ENCODE measurements around the gene OR10R2. TPM values are rescaled to one million over a fixed set of nuclear protein-coding genes. Genes with fewer than 3 reads are reported as not detected.
"Not testable (repeated sequence)": the region's sequence is repeated elsewhere in the genome, so short reads cannot be mapped to it uniquely, and the experiment has no call there.

Gene OR10R2, protein sequence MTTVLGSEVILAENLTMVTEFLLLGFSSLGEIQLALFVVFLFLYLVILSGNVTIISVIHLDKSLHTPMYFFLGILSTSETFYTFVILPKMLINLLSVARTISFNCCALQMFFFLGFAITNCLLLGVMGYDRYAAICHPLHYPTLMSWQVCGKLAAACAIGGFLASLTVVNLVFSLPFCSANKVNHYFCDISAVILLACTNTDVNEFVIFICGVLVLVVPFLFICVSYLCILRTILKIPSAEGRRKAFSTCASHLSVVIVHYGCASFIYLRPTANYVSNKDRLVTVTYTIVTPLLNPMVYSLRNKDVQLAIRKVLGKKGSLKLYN
- total RNA-seq: not detected in 2 replicates

DNA sequence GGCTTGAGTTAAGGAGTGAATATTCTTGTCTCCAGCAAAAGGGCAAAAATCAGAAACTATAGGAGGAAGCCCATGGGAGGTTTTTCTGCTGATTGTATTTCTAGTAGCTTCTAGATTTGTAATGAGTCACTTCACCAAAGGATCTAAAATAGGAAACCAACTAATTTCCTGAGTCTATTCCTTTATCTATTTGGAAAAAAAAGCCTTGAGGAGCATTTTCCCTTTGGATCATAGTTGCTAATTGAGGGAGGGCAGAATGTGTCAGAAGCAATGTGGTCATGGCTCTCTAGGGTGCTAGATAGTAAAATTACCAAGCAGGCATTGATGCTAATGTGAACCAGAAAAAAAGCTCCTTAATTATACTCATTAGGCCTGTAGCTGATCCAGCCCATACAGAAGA, at the start of gene OR10R2:
Gene OR10R2 (plus strand): TSS at position 301 of the 400 bp plus-strand sequence. CDS start 106 bp downstream, outside the sequence.
- no peak for DNase-seq (ENCODE audit: low read depth in 2 of 2)

DNA sequence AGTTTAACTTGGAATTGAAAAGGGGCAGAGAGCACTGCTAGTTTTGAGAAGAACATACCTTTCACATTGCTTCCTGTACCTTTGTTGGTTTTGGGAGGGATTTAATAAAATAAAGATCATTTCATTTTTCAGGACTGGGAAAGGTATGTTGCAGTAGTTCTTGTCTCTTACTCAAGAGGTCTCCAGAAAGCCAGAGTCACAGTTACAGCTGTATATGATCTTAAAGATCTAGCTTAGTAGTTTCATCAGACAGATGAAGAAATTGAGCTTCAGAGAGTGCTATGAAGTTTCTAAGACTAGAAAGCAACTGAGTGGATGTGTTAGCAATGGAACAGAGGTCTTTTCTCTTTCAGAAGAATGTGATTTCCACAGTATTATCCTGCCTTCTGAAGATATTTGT, 47.0 kb upstream of the OR10R2 start:
- DNase-seq (ENCODE audit: low read depth in 2 of 2): no peak

DNA sequence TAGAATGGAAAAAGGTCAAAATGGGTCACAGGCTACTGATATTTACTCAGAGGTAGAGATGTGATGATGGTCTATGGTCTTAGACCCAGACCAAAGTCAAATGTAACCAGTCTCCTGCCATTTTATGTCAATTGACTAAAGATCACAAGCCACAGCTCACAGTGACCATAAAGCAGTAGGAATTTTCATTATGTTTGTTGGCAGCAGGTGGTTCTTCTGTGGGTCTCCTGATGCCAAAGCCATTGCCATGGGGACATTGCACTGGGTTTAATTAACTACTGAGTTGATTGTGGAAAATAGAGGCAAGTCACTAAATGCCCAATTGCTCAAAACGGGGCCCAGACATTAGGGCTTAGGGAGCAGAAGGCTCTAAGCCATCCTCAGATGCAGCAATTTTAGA, 45.9 kb upstream of the OR10R2 start, which contains the start of gene OR10K2:
Gene OR10K2 (minus strand): TSS at position 101 of the 400 bp plus-strand sequence. CDS start 5,371 bp downstream, outside the sequence.
- no peak for DNase-seq (ENCODE audit: low read depth in 2 of 2)

DNA sequence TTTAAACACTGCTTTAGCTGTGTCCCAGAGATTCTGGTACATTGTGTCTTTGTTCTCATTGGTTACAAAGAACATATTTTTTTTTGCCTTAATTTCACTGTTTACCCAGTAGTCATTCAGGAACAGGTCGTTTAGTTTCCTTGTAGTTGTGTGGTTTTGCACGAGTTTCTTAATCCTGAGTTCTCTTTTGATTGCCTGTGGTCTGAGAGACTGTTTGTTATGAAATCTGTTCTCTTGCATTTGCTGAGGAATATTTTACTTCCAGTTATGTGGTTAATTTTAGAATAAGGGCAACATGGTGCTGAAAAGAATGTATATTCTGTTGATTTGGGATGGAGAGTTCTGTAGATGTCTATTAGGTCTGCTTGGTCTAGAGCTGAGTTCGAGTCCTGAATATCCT, 41.9 kb upstream of the OR10R2 start:
- not testable (repeated sequence) for DNase-seq (ENCODE audit: low read depth in 2 of 2)

DNA sequence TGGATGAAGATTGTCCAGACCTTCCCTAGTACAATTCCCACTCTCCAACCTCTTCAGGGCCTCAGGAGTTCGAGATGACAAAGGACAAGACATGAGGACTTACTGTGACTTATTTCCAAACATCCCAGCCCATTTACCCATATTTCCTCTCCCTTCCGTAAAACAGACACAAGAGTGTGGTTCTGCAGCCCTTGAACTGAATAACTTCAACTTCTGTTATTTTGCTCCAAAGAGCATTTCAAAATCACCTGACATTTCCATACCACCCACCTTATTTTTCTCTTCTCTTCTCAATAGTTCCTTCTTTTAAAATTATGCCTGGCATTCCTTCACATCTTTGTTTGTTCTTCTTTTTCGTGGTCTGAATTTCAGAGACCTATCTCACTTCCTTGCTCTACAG, 37.3 kb upstream of the OR10R2 start:
- DNase-seq (ENCODE audit: low read depth in 2 of 2): no peak

DNA sequence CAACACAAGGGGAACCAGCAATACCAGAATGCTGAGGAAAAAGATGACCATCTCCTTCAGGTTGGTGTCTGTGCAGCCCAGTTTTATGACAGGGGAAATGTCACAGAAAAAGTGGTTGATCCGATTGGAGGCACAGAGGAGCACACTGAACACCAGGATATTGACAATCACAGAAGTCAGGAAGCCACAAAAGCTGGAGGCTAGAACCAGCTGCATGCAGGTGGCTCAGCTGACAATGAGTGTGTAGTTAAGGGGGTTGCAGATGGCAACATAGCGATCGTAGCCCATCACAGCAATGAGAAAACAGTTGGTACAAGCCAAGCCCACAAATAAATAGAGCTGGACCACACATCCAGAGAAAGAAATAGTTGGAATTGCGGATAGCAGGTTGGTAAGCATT, 26.6 kb upstream of the OR10R2 start:
- no peak for DNase-seq (ENCODE audit: low read depth in 2 of 2)

DNA sequence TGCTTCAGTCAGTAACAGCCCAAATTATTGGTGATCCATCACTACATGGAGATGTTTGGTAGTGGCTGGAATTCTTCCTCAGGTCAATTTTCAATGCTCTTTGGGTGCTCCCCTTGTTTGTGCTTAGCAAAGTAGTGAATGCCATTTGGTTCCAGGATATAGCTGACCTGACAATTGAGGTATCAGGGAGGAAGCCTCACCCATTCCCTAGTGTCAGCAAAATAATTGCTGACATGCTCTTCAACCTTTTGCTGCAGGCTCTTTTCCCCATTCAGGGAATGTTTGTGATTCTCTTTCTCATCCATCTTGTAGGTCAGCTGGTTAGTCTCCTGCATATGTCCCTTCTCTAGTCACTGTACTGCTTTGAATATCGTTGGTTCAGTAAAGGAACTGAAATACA, 17.5 kb upstream of the OR10R2 start:
- no peak for DNase-seq (ENCODE audit: low read depth in 2 of 2)

DNA sequence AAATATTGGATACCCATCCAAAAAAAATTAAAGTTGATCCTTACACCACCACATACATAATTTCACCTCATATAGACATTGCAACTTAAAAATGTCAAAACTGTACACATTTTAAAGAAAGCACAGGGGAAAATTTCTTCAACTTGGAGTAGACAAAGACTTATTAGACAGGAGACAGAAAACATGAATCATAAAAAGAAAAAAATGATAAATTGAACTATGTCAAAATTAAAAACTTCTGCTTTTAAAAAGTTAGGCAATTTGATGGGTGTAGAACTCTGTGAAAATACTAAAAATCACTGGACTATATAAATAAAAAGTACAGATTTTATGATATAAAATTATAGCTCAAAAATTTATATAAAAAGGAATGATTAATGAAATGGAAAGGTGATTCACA, 14.8 kb upstream of the OR10R2 start:
- DNase-seq (ENCODE audit: low read depth in 2 of 2): no peak

DNA sequence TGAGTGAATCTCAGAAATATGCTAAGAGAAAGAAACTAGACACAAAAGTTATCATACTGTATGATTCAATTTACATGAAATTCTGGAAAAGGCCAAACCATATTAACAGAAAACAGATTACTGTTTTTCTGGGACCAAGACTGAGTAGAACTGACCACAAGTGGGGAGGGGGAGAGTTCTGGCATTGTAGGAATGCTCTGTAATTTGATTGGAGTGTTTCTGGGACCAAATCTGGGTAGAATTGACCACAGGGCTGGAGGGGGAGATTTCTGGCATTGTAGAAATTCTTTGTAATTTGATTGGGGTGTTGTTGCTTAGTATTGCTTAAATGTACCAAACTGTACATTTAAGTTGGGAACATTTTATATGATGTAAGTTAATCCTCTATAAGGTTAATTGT, 13.8 kb upstream of the OR10R2 start:
- no peak for DNase-seq (ENCODE audit: low read depth in 2 of 2)

DNA sequence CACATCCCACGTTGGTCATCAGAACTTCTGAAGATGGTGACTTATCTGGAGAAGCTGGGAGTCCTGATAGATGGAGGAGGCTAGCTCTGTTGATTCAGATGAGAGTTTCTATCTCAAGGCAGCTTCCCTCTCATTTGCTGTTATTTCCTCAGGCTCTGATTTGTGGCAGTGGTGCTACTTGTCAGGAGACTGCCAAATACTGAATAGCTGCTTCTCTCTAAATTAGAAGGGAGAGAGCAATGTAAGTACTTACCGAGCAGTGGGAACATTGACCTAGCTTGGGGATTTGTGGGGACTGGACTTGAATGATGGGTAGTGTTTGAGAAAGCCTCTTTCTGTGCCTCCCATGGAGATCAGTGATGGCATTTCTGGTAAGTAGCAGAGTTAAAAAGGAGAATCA, 10.5 kb upstream of the OR10R2 start, which contains the start of gene OR10K1:
Gene OR10K1 (plus strand): TSS at position 301 of the 400 bp plus-strand sequence. CDS start 3,728 bp downstream, outside the sequence.
- DNase-seq (ENCODE audit: low read depth in 2 of 2): no peak

DNA sequence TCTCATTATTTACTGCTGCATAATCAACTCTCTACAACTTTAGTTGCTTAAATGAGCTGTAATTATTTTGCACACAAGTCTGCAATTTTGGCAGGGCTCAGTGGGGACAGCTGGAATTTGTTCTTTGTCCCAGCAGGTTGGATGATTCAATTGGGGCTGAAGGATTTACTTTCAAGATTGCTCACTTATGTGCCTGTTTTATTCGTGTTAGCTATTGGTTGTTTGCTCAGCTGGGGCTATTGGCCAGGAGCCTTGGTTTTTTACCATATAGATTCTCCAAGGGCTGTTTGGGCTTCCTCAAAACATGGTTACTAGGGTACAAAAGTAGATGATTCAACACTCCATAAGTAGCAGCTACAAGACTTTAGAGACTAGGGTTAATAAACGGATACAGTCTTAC, 13.4 kb downstream of the OR10R2 start:
- DNase-seq (ENCODE audit: low read depth in 2 of 2): no peak

DNA sequence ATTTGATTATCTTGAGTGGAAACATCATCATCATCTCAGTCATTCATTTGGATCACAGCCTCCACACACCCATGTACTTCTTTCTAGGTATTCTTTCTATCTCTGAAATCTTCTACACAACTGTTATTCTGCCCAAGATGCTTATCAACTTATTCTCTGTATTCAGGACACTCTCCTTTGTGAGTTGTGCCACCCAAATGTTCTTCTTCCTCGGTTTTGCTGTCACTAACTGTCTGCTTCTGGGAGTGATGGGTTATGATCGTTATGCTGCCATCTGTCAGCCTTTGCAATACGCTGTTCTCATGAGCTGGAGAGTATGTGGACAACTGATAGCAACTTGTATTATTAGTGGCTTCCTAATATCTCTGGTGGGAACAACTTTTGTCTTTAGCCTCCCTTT, 19.3 kb downstream of the OR10R2 start:
- DNase-seq (ENCODE audit: low read depth in 2 of 2): no peak

DNA sequence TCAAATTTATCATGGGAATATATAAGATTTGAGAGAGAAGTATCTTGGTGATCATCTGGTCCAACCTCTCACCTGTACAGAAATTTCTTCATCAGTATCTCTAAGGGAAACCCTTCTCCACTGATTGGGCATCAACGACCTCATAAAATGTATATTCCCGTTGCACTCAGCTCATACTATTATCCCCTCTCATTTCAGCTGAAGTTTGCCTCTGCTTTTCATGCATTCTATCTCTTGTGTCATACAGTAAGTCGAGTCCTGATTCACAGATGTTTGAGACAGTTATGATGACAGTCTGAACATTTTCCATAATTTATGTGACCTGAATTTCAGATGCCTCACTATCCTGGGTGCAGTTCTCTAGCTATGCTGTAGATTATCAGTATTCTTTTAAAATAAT, 21.0 kb downstream of the OR10R2 start:
- DNase-seq (ENCODE audit: low read depth in 2 of 2): no peak

DNA sequence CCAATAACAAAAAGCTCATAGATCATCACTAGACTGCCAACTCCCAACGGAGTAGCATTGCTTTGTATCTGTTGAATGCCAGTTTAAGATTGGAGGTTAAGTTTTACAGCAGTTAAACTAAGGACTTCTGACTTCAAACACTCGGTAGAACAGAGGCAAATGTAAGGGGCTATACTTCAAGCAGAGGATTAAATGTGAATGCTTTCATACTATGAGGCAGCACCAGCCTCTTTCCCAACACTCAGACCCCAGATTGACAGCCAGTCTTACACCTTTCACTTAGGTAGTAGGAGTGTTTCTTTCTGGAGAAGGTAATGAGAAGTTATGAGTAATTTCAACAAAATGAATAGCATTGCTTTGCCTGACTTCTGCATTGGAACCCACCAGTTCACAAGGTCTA, 22.8 kb downstream of the OR10R2 start:
- no peak for DNase-seq (ENCODE audit: low read depth in 2 of 2)

DNA sequence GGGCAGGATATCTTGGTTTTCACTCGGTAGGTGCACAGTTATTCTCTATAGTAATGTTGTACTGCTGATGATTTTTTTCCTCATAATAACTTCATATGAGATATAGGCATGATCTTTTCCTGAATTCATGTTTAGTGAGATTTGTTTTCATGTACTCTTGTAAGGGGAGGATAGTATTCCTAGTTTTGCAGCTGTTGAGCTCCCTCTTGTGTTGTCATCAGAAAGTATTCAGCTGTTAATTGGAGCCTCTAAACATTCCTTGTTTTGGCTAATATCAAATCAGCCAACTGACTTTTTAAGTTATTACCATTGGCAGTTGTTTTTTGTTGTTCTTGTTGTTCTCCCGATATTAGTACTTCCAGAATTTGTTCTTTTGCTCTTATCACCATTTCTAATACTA, 24.4 kb downstream of the OR10R2 start:
- peak; percentile 17 to 44 for DNase-seq (ENCODE audit: low read depth in 2 of 2)

DNA sequence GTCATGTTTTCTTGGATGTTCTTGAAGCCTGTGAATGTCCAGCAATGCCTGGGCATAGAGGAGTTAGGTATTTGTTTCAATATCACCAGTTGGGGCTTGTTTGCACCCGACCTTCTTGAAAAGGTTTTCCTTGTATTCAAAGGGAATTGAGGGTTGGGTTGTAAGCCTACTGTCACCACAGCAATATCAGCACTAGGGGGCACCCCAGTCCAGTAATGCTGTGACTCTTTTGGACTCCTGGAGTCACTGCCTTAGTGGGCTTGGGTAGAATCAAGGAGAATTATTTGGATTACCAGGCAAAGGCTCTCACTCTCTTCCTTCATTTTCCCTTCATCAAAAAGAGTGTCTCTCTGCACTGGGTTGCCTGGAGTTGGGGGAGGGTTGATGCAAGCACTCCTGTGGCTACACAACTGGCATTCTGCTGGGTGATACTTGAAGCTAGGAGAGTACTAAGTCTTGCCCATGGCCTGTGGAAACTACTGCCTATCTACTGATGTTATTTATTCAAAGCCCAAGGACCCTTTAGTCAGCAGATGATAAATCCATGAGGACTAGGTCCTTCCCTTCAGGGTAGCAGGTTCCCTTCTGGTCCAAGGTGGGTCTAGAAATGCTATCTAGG, 34.5 kb downstream of the OR10R2 start:
- DNase-seq (ENCODE audit: low read depth in 2 of 2): peak; percentile 29 to 46

DNA sequence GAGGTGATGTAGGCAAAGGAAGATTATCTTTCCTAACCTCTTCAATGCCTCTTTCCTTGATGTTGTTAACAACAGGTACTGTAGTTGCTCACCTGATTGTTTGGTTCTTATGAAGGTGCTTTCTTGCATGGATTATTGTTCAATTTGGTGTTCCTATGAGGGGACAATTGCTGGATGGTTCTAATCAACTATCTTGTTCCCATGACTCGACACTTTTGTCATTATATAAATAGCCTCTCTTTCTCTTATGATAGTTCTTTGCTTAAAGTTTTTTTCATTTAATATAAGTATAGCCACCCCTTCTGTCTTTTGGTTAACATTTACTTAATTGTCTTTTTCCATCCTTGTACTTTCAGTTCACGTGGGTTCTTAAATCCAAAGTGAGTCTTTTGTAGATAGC, 35.5 kb downstream of the OR10R2 start:
- no peak for DNase-seq (ENCODE audit: low read depth in 2 of 2)

DNA sequence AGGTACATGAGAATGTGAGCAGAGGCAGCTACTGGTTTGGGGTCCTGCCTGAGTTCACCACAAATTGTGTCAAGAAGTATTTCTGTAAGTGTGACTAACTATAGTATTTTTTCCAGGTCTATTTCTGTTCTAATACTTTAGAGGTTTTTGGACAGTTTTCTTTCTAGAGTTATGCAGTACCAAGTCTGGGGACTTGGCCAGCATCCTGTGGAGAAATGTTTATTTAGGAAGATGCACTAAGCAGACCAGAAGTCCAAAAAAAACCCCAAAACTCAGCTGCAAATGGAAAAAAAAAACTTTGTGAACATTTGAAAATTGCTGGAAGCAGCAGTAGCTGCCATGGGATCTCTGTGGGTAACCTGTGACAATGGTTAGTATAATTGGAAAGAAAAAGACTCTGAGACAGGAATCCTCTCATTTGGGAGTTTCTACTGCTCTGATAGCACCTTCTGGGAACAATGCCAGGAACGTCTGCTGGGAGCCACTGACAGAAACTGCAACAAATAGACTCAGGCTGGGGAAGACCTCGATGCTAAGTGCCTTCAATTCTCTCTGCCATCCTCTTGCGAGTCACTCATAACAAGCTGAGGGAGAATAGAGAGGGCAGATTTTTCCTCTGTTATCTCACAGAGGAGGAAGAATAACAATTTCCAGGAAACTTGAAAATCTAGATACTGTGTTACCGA, 37.6 kb downstream of the OR10R2 start:
- DNase-seq (ENCODE audit: low read depth in 2 of 2): no peak

DNA sequence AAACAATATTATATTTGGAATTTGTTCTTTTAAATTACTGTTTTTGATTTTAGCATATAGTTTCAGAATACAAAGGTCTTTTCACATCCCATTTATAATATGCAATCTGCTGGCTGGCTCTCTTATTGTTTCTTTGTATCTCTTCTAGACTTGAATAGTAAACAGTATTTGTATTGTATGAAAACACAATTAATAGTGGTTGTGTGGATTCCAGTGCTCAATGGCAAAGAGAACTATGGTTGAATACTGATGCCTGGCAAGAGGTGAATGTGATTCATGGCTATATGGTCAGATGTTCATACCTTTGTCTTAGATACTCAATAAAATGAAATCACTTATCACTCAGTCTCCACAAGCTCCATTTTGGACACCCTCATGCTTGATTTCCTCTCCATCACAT, 44.9 kb downstream of the OR10R2 start:
- DNase-seq (ENCODE audit: low read depth in 2 of 2): no peak

DNA sequence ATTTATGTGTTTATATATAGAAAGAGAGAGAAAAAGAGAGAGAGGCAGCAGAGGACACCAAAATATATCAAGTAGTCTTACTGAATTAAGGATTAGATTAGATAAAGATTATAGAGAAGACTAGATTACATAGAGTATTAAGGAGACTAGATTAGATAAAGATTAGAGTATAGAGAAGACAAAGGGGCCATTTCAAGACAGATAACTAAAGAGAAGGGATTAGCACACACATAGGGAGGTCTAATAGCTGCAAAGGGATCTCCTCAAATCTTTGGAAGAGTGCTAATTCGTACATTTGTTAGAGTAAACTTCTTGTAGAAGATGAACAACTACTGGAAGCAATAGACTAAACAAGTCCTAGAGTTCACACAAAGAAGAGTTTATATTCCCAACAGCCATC, 48.0 kb downstream of the OR10R2 start:
- no peak for DNase-seq (ENCODE audit: low read depth in 2 of 2)

DNA sequence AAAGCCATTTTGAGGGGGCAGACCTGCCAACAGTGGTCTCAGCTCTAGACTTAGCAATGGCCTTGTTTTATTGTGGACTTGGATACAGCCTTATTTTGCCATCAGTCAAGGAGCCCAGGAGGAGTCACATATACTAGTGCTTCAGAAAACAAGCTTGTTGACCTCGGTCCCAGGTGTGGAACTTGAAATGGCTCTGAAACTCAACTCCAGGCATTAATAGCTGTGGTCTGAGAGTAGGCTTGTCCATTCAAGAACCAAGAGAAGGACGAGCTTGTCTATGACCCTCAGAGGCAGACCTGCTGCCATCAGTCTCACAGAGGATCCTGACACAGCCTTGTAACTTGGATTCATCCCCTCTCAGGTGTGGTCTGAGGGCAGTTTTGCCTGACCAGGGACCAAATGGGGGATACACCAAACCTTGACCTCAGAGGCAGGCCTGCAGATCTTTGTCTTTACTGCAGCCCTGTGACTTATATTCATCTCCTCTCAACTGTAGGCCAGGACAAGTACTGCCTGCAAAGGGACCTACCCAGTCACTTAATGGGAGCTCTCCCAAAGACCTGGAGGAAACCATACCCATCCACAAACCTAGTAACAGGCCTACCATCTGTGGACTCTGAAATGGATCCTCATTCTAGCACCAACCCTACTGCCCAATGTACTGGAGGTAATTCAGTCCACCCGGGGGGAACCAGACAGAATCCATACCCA, 49.1 kb downstream of the OR10R2 start:
- no peak for DNase-seq (ENCODE audit: low read depth in 2 of 2)

DNA sequence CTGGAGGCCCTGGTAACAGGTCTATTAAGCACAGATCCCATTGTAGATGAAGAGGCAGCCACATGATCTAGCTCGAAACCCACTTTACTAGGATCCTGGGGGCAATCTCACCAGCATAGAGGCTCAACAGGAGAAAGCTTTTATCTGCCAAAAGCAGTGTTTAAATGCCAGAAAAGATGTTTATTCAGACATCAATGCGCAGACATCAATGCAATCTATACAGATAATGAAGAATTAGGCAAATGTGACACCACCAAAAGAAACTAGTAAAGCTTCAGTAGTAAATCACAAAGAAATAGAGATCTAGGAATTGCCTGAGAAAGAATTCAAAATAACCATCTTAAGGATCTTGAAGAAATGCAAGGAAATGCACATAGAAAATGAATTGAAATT, 49.6 kb downstream of the OR10R2 start:
- no peak for DNase-seq (ENCODE audit: low read depth in 2 of 2)
